Measurements from ENCODE around the gene LRRK1. TPM values are rescaled to one million over a fixed set of nuclear protein-coding genes. Genes with fewer than 3 reads are reported as not detected.

The LRRK1 gene
- polyA plus RNA-seq, 1 donor (not counting 4 experiments of a cell fraction or from before 2014, with no cell fraction given), result 6.2 TPM

- Histone ChIP-seq H3K4me3 (ENCODE audit: control insufficient read depth in 2 of 3, extremely low read depth in 1 of 3, insufficient read depth in 2 of 3, low read depth in 1 of 3, low read length in 3 of 3) (no peak overlapping the region), H3K4me2 (ENCODE audit: control insufficient read depth, extremely low read depth, insufficient read depth, low read depth, low read length) (no peak overlapping the region), H3K4me1 (ENCODE audit: control insufficient read depth, extremely low read depth, insufficient read depth, low read length) (no peaks in the 10 kb centered on the region), H3K79me2 (ENCODE audit: control insufficient read depth, insufficient read depth, low read length) (no peaks in the 10 kb centered on the region), H4K20me1 (ENCODE audit: control insufficient read depth, extremely low read depth, insufficient read depth, low read length) (no peaks in the 10 kb centered on the region), H3K9me1 (ENCODE audit: control insufficient read depth, extremely low read depth, insufficient read depth, low read length) (no peaks in the 10 kb centered on the region), H3K9me3 (ENCODE audit: control insufficient read depth, low read depth, low read length) (no peaks in the 10 kb centered on the region), H3K36me3 (ENCODE audit: control insufficient read depth in 2 of 2, extremely low read depth in 1 of 2, insufficient read depth in 2 of 2, low read length in 2 of 2) (peaks cover 9 to 20% of the 10 kb centered on the region in 2 experiments), H3K27ac (ENCODE audit: control insufficient read depth, insufficient read depth, low read length) (no peak overlapping the region), H2AFZ (ENCODE audit: control insufficient read depth, low read length) (no peak overlapping the region), H3K9ac (ENCODE audit: control insufficient read depth, extremely low read depth, insufficient read depth, low read length) (no peak overlapping the region), H3K27me3 (ENCODE audit: control insufficient read depth, extremely low read depth, insufficient read depth, low read length) (no peaks in the 10 kb centered on the region)
- DNase-seq (ENCODE audit: low read depth, low spot score), result no peak
- no peak for FAIRE-seq
- TF ChIP-seq CTCF (optimal IDR thresholded peaks at IDR 0.05 in 1 of 3, IDR thresholded peaks at IDR 0.05 in 1 of 3, conservative IDR thresholded peaks at IDR 0.05 in 1 of 3; ENCODE audit: extremely low read depth in 1 of 3, insufficient read depth in 2 of 3, low read length in 3 of 3) (no peak), EZH2 (IDR thresholded peaks at IDR 0.05; ENCODE audit: low read length) (no peak)
- dilution Hi-C loops (cut with MboI; ENCODE audit: extremely low pct_ligation_motif_present, low sequenced_read_pairs), result no loop called here
These were observed 141.7 kb downstream of the LRRK1 start for GRCh38 chr15:101060576-101061551.

- H3K9ac ChIP-seq (ENCODE audit: control insufficient read depth, extremely low read depth, insufficient read depth, low read length), result no peak overlapping the region
- H3K79me2 ChIP-seq (ENCODE audit: control insufficient read depth, insufficient read depth, low read length), result no peaks in the 10 kb centered on the region
- H3K9me3 ChIP-seq (ENCODE audit: control insufficient read depth, low read depth, low read length), result no peaks in the 10 kb centered on the region
- DNase-seq (ENCODE audit: low read depth, low spot score) (no peak), FAIRE-seq (no peak)
- H2AFZ ChIP-seq (ENCODE audit: control insufficient read depth, low read length), result no peak overlapping the region
- H3K4me1 ChIP-seq (ENCODE audit: control insufficient read depth, extremely low read depth, insufficient read depth, low read length), result no peaks in the 10 kb centered on the region
- H3K9me1 ChIP-seq (ENCODE audit: control insufficient read depth, extremely low read depth, insufficient read depth, low read length), result no peaks in the 10 kb centered on the region
- H3K27ac ChIP-seq (ENCODE audit: control insufficient read depth, insufficient read depth, low read length), result no peak overlapping the region
- H3K4me2 ChIP-seq (ENCODE audit: control insufficient read depth, extremely low read depth, insufficient read depth, low read depth, low read length), result no peak overlapping the region
- peaks cover 6 to 17% of the 10 kb centered on the region in 2 experiments for H3K36me3 ChIP-seq (ENCODE audit: control insufficient read depth in 2 of 2, extremely low read depth in 1 of 2, insufficient read depth in 2 of 2, low read length in 2 of 2)
- TF ChIP-seq CTCF (optimal IDR thresholded peaks at IDR 0.05 in 1 of 3, IDR thresholded peaks at IDR 0.05 in 1 of 3, conservative IDR thresholded peaks at IDR 0.05 in 1 of 3; ENCODE audit: extremely low read depth in 1 of 3, insufficient read depth in 2 of 3, low read length in 3 of 3), result no peak
- TF ChIP-seq EZH2 (IDR thresholded peaks at IDR 0.05; ENCODE audit: low read length), result no peak
- H3K27me3 ChIP-seq (ENCODE audit: control insufficient read depth, extremely low read depth, insufficient read depth, low read length), result no peaks in the 10 kb centered on the region
- H3K4me3 ChIP-seq (ENCODE audit: control insufficient read depth in 2 of 3, extremely low read depth in 1 of 3, insufficient read depth in 2 of 3, low read depth in 1 of 3, low read length in 3 of 3), result no peak overlapping the region
- dilution Hi-C loops (cut with MboI; ENCODE audit: extremely low pct_ligation_motif_present, low sequenced_read_pairs), result no loop called here
- no peaks in the 10 kb centered on the region for H4K20me1 ChIP-seq (ENCODE audit: control insufficient read depth, extremely low read depth, insufficient read depth, low read length)
These were observed 142.9 kb downstream of the LRRK1 start for GRCh38 chr15:101062063-101062462.
